ENCODE results near the gene ACTN1.

The ACTN1 gene

GRCh38 chr14:69003626-69004025 lies 24.5 kb upstream of the ACTN1 start:
- no peak for TF ChIP-seq GATA3 (IDR thresholded peaks at IDR 0.05; ENCODE audit: low read depth, low read length)
- no peak for TF ChIP-seq GATA2 (IDR thresholded peaks at IDR 0.05; ENCODE audit: low read depth, low read length)

DNA sequence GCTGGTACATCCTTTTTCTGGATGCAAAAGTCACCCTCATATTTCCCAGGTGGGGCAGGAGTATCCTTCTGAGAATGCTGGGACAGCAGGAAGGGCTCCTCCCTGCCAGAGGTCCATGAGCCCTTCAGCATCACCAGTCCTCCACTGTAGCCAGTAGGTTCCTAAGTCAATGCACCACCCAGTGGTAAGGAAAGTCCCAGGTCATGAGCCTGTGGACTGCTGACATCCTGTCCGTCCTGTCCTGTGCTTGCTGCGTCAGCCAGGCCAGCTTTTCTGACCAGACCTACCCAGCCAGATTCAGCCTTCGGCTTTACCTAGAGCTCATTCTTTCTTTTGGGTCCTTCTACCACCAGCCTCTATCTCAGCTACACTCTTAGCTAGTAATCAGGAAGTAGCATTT lies 23.0 kb upstream of the ACTN1 start:
- no peak for TF ChIP-seq GATA3 (IDR thresholded peaks at IDR 0.05; ENCODE audit: low read depth, low read length)
- TF ChIP-seq GATA2 (IDR thresholded peaks at IDR 0.05; ENCODE audit: low read depth, low read length) = no peak

GRCh38 chr14:69001375-69001774 lies 22.3 kb upstream of the ACTN1 start:
- no peak for TF ChIP-seq GATA3 (IDR thresholded peaks at IDR 0.05; ENCODE audit: low read depth, low read length)
- no peak for TF ChIP-seq GATA2 (IDR thresholded peaks at IDR 0.05; ENCODE audit: low read depth, low read length)

GRCh38 chr14:68998062-68998461 lies 19.0 kb upstream of the ACTN1 start:
- TF ChIP-seq GATA3 (IDR thresholded peaks at IDR 0.05; ENCODE audit: low read depth, low read length) = no peak
- no peak for TF ChIP-seq GATA2 (IDR thresholded peaks at IDR 0.05; ENCODE audit: low read depth, low read length)

GRCh38 chr14:68995731-68996130 lies 16.6 kb upstream of the ACTN1 start:
- no peak for TF ChIP-seq GATA2 (IDR thresholded peaks at IDR 0.05; ENCODE audit: low read depth, low read length)
- no peak for TF ChIP-seq GATA3 (IDR thresholded peaks at IDR 0.05; ENCODE audit: low read depth, low read length)

GRCh38 chr14:68994056-68994455 lies 15.0 kb upstream of the ACTN1 start:
- TF ChIP-seq GATA3 (IDR thresholded peaks at IDR 0.05; ENCODE audit: low read depth, low read length) = no peak
- no peak for TF ChIP-seq GATA2 (IDR thresholded peaks at IDR 0.05; ENCODE audit: low read depth, low read length)

DNA sequence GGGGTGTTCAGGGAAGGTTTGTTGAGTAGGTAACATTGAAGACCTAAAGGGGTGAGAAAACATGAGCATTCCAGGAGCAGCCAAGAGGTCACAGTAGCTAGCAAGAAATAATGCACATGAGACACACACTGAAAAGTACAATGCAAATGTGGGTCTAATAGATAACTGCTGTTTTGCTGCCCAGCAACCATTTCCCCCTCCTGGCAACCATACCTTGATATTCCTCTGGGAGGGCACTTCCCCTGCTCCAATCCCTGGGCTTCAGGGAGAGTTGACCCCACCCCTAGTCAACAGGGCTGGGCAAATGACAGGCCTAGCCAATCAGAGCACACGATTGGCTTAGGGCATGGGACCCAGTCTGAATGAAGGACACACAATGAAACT lies 8.5 kb upstream of the ACTN1 start:
- TF ChIP-seq GATA3 (IDR thresholded peaks at IDR 0.05; ENCODE audit: low read depth, low read length) (no peak), GATA2 (IDR thresholded peaks at IDR 0.05; ENCODE audit: low read depth, low read length) (no peak)

DNA sequence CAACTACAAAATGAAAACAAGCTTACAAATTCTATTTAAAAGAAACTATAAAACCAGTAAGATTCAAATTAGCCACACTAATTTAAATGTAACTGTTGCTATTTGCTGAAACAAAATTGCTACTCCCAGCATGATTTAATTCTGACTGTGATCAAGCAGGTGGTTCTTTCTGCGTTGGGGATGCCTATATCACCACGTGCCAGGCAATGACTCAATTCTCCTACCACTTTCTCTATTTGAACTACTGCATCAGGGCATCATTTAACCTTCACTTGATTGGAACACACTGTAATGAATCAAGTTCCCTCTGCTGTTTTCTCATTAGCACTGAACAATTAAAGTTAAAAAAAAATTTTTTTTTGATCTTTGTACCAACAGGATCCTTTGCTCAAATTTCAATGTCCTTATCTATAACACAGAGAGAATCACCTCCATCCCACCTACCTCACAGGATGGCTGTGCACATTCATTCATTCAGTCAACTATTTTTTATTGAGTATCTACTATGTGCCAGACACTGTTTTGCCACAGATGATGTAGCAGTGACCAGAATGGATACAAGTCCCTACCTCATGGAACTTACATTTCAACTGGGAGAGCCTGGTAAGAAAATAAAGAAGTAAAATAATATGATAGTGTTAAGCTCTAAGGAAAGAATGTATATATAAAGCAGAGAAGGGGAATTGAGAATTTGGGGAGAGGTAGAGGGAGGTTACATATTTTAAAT lies 8.0 kb upstream of the ACTN1 start:
- TF ChIP-seq GATA3 (IDR thresholded peaks at IDR 0.05; ENCODE audit: low read depth, low read length) (no peak), GATA2 (IDR thresholded peaks at IDR 0.05; ENCODE audit: low read depth, low read length) (no peak)

DNA sequence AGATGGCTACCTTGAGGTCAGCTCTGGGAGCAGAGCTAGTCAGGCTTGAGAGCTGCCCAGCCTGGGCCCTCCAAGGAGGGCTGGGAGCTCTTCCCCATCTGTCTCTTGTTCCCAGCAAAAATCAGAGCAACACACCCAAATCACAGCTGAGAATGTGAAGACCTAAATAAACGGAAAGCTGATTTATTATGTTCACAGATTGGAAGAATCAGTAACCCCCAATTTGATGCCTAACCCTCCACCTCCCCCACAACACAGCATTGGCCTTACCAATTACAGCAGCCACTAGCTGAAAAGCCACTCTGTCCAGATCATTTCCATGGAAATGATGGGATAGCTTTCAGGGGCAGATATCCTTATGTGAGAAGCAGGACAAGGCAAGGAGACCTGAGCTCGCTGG lies 7.1 kb upstream of the ACTN1 start:
- TF ChIP-seq GATA3 (IDR thresholded peaks at IDR 0.05; ENCODE audit: low read depth, low read length) (no peak), GATA2 (IDR thresholded peaks at IDR 0.05; ENCODE audit: low read depth, low read length) (no peak)

DNA sequence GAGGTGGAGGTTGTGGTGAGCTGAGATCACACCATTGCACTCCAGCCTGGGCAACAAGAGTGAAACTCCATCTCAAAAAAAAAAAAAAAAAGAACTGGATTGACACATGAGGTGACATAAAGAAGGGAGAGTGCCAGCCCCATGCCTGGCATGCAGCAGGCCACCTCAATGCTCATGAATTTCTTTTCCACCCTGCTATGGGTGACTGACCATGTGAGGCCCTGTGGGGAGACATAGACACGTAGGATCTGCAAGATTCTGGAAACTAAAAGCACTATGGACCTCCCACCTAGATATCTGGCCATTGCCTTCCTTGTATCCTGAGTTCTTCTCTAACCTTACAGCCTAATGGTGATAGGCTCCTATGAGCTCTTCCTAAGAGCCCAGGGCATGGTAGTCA lies 5.6 kb upstream of the ACTN1 start:
- no peak for TF ChIP-seq GATA3 (IDR thresholded peaks at IDR 0.05; ENCODE audit: low read depth, low read length)
- TF ChIP-seq GATA2 (IDR thresholded peaks at IDR 0.05; ENCODE audit: low read depth, low read length) = no peak

DNA sequence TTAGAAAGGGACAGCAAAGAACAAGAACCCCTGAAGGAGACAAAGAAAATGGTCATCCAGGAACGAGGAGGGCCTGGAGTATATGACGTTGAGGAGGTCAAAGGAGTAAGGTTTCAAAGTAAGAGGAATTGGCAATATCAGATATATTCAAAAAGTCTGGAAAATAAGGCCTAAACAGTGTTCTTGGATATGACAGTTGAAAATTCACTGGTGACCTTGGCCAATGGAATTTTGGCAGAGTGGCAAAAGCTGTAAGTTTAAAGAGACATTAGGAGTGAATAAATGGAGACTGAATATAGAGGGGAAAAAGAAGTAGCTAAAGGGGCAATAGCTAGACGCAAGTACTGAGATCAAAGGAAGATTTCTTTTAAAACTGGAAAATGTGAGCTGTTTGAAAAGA lies 4.1 kb upstream of the ACTN1 start:
- TF ChIP-seq GATA3 (IDR thresholded peaks at IDR 0.05; ENCODE audit: low read depth, low read length) = no peak
- no peak for TF ChIP-seq GATA2 (IDR thresholded peaks at IDR 0.05; ENCODE audit: low read depth, low read length)

DNA sequence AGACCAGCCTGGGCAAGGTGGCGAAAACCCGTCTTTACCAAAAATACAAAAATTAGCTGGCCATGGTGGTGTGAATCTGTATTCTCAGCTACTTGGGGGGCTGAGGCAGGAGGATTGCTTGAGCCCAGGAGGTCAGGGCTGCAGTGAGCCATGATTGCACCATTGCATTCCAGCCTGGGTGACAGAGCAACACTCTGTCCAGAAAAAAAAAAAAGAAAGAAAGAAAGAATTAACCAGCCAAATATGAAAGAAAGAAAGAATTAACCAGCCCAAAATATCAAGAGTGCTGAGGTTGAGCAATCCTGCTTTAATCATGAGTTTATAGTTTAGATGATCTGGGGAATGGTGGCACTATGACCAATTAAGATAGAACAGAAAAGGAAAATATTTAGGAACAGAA lies 3.5 kb upstream of the ACTN1 start:
- TF ChIP-seq GATA2 (IDR thresholded peaks at IDR 0.05; ENCODE audit: low read depth, low read length) (no peak), GATA3 (IDR thresholded peaks at IDR 0.05; ENCODE audit: low read depth, low read length) (no peak)

GRCh38 chr14:68981539-68981976 lies 2.5 kb upstream of the ACTN1 start:
- TF ChIP-seq GATA3 (IDR thresholded peaks at IDR 0.05; ENCODE audit: low read depth, low read length) (no peak), GATA2 (IDR thresholded peaks at IDR 0.05; ENCODE audit: low read depth, low read length) (no peak)

DNA sequence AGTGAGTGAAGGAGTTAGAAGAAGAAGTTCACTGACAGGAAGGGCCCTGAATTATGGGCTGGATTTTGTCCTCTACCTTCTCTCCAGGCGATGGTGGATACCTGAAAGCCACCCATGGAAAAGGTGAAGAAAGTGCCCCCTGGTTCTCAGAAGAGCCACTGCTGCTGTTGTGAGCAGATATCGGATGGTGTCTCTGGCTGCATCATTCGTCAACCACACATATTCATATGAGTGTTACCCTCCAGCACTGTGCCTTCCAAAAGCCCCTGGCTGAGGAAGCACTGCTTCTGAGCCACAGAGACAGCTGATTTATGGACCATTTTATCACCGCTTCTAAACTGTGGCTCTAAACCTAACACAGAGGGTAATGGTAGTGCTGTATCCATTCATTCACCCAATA lies 2.0 kb upstream of the ACTN1 start:
- TF ChIP-seq GATA3 (IDR thresholded peaks at IDR 0.05; ENCODE audit: low read depth, low read length) (no peak), GATA2 (IDR thresholded peaks at IDR 0.05; ENCODE audit: low read depth, low read length) (no peak)

- TF ChIP-seq GATA3 (IDR thresholded peaks at IDR 0.05; ENCODE audit: low read depth, low read length) (no peak), GATA2 (IDR thresholded peaks at IDR 0.05; ENCODE audit: low read depth, low read length) (no peak)
Observed at GRCh38 chr14:68979722-68980451, 785 bp upstream of the ACTN1 start.

Measured in SH-SY5Y (cell line).